Measurements from ENCODE around the gene AP2A2. TPM values are rescaled to one million over a fixed set of nuclear protein-coding genes. Genes with fewer than 3 reads are reported as not detected.

Gene AP2A2
- polyA plus RNA-seq, 4 donors = 30.5 to 67.3 (median 45.0) TPM

Other genes with a start within 250 kb of the AP2A2 start
- 10 to 100 TPM; 18.2 to 39.6 (median 29.4) TPM for gene DEAF1, start 230.6 kb upstream of the AP2A2 start, polyA plus RNA-seq
- 10 to 100 TPM; 11.9 to 35.4 (median 21.2) TPM for gene TMEM80, start 230.1 kb upstream of the AP2A2 start, polyA plus RNA-seq
- gene EPS8L2, start 219.6 kb upstream of the AP2A2 start, polyA plus RNA-seq = 1,000 to 10,000 TPM in 2 of 4 donors, 100 to 1,000 TPM in 1, 10 to 100 TPM in 1; 90.2 to 1,255 (median 670) TPM
- gene TALDO1, start 178.4 kb upstream of the AP2A2 start, polyA plus RNA-seq = 100 to 1,000 TPM in 3 of 4 donors, 10 to 100 TPM in 1; 97.9 to 188 (median 174) TPM
- gene GATD1, start 148.4 kb upstream of the AP2A2 start, polyA plus RNA-seq = 10 to 100 TPM; 12.2 to 55.6 (median 29.8) TPM
- 1 to 10 TPM in 1 of 4 donors, under 1 TPM in 1, not detected in 2; 0.22 to 3.3 TPM for gene CEND1, start 135.8 kb upstream of the AP2A2 start, polyA plus RNA-seq
- 10 to 100 TPM; 10.5 to 21.9 (median 10.8) TPM for gene SLC25A22, start 127.6 kb upstream of the AP2A2 start, polyA plus RNA-seq
- 10 to 100 TPM; 14.5 to 47.0 (median 28.6) TPM for gene PIDD1, start 120.6 kb upstream of the AP2A2 start, polyA plus RNA-seq
- 1,000 to 10,000 TPM; 1,144 to 2,714 (median 1,335) TPM for gene RPLP2, start 115.9 kb upstream of the AP2A2 start, polyA plus RNA-seq
- 100 to 1,000 TPM in 3 of 4 donors, 10 to 100 TPM in 1; 66.2 to 250 (median 162) TPM for gene PNPLA2, start 107.0 kb upstream of the AP2A2 start, polyA plus RNA-seq
- 10 to 100 TPM; 38.7 to 88.8 (median 65.2) TPM for gene CRACR2B, start 98.0 kb upstream of the AP2A2 start, polyA plus RNA-seq
- gene CD151, start 92.9 kb upstream of the AP2A2 start, polyA plus RNA-seq = 100 to 1,000 TPM; 187 to 359 (median 284) TPM
- gene POLR2L, start 83.3 kb upstream of the AP2A2 start, polyA plus RNA-seq = 100 to 1,000 TPM in 3 of 4 donors, 10 to 100 TPM in 1; 82.9 to 140 (median 132) TPM
- gene TSPAN4, start 83.0 kb upstream of the AP2A2 start, polyA plus RNA-seq = 10 to 100 TPM in 2 of 4 donors, 1 to 10 TPM in 2; 5.1 to 53.3 (median 10.2) TPM
- 10 to 100 TPM; 13.6 to 94.4 (median 42.1) TPM for gene CHID1, start 15.1 kb upstream of the AP2A2 start, polyA plus RNA-seq
- gene MUC6, start 110.8 kb downstream of the AP2A2 start, polyA plus RNA-seq = under 1 TPM in 3 of 4 donors, not detected in 1; 0.09 to 0.34 (median 0.22) TPM
- gene MUC2, start 149.0 kb downstream of the AP2A2 start, polyA plus RNA-seq = 100 to 1,000 TPM in 1 of 4 donors, 10 to 100 TPM in 1, 1 to 10 TPM in 2; 3.0 to 239 (median 30.8) TPM
- under 1 TPM in 2 of 4 donors, not detected in 2; 0.06 to 0.13 TPM for gene MUC5AC, start 232.1 kb downstream of the AP2A2 start, polyA plus RNA-seq

Data from small intestine (tissue), 4 donors.